ENCODE data around the gene PRX. TPM values are rescaled to one million over a fixed set of nuclear protein-coding genes. Genes with fewer than 3 reads are reported as not detected.

Gene PRX
- total and polyA plus RNA-seq, 3 donors from 2014 or later = 3.6 to 5.1 (median 4.9) TPM

GRCh38 chr19:40344422-40344821, 68.8 kb downstream of the PRX start:
- DNase-seq = no peak
- intact Hi-C loops (cut with DNase I; ENCODE audit: low total_unique reads) = no loop called here
- no peak for TF ChIP-seq POLR2A (IDR thresholded peaks at IDR 0.05)
- TF ChIP-seq, protein P1, sequence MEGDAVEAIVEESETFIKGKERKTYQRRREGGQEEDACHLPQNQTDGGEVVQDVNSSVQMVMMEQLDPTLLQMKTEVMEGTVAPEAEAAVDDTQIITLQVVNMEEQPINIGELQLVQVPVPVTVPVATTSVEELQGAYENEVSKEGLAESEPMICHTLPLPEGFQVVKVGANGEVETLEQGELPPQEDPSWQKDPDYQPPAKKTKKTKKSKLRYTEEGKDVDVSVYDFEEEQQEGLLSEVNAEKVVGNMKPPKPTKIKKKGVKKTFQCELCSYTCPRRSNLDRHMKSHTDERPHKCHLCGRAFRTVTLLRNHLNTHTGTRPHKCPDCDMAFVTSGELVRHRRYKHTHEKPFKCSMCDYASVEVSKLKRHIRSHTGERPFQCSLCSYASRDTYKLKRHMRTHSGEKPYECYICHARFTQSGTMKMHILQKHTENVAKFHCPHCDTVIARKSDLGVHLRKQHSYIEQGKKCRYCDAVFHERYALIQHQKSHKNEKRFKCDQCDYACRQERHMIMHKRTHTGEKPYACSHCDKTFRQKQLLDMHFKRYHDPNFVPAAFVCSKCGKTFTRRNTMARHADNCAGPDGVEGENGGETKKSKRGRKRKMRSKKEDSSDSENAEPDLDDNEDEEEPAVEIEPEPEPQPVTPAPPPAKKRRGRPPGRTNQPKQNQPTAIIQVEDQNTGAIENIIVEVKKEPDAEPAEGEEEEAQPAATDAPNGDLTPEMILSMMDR (IDR thresholded peaks at IDR 0.05) = no peak
- Histone ChIP-seq H3K4me1 (peaks cover 11% of the 10 kb centered on the region), H3K9me3 (no peaks in the 10 kb centered on the region), H3K36me3 (ENCODE audit: low read depth, missing control alignments) (no peaks in the 10 kb centered on the region), H3K4me3 (no peak overlapping the region), H3K27ac (no peak overlapping the region), H3K27me3 (no peaks in the 10 kb centered on the region)
- WGBS, 2 donors = 82 to 94% methylated on average over 7 of the region's 7 CpGs

Small RNAs within 50 kb of the gene (microRNA-seq; reads per million reads assigned to microRNA genes)
- gene MIR6796 (ENCODE audit: borderline number of aligned reads in 2 of 2, borderline replicate concordance in 1 of 2) = 0 reads per million in 2 donors

Small RNAs within 50 kb of the gene (small RNA-seq; reads per million reads assigned to genes)
- 0 reads per million in 2 donors for gene MIR6796
- 0 reads per million in 2 donors for gene RF00017

Other genes starting within 250 kb of the PRX start
- 10 to 100 TPM; 23.8 to 35.0 TPM for gene MAP3K10, start 222.0 kb downstream of the PRX start, total RNA-seq
- 23.1 TPM for gene MAP3K10, start 222.0 kb downstream of the PRX start, polyA plus RNA-seq (ENCODE audit: insufficient read depth, low read depth, low replicate concordance)
- under 1 TPM; 0.50 to 0.71 TPM for gene TTC9B, start 195.0 kb downstream of the PRX start, total RNA-seq
- gene TTC9B, start 195.0 kb downstream of the PRX start, polyA plus RNA-seq (ENCODE audit: insufficient read depth, low read depth, low replicate concordance) = 0.30 TPM
- gene CCNP, start 186.7 kb downstream of the PRX start, total RNA-seq = 1 to 10 TPM; 1.2 to 2.3 TPM
- gene CCNP, start 186.7 kb downstream of the PRX start, polyA plus RNA-seq (ENCODE audit: insufficient read depth, low read depth, low replicate concordance) = 0.74 TPM
- 100 to 1,000 TPM; 195 to 229 TPM for gene AKT2, start 128.0 kb downstream of the PRX start, total RNA-seq
- gene AKT2, start 128.0 kb downstream of the PRX start, polyA plus RNA-seq (ENCODE audit: insufficient read depth, low read depth, low replicate concordance) = 154 TPM
- gene C19orf47, start 65.0 kb downstream of the PRX start, total RNA-seq = 10 to 100 TPM; 48.9 to 57.1 TPM
- gene C19orf47, start 65.0 kb downstream of the PRX start, polyA plus RNA-seq (ENCODE audit: insufficient read depth, low read depth, low replicate concordance) = 62.2 TPM
- gene PLD3, start 64.7 kb downstream of the PRX start, total RNA-seq = 100 to 1,000 TPM; 277 to 533 TPM
- gene PLD3, start 64.7 kb downstream of the PRX start, polyA plus RNA-seq (ENCODE audit: insufficient read depth, low read depth, low replicate concordance) = 219 TPM
- 10 to 100 TPM; 13.7 to 30.3 TPM for gene HIPK4, start 23.2 kb downstream of the PRX start, total RNA-seq
- gene HIPK4, start 23.2 kb downstream of the PRX start, polyA plus RNA-seq (ENCODE audit: insufficient read depth, low read depth, low replicate concordance) = 32.8 TPM
- gene SERTAD1, start 12.6 kb upstream of the PRX start, total RNA-seq = 10 to 100 TPM in 1 of 2 donors, 1 to 10 TPM in 1; 8.6 to 10.9 TPM
- gene SERTAD1, start 12.6 kb upstream of the PRX start, polyA plus RNA-seq (ENCODE audit: insufficient read depth, low read depth, low replicate concordance) = 8.3 TPM
- 10 to 100 TPM; 24.3 to 33.9 TPM for gene SERTAD3, start 31.0 kb upstream of the PRX start, total RNA-seq
- 22.4 TPM for gene SERTAD3, start 31.0 kb upstream of the PRX start, polyA plus RNA-seq (ENCODE audit: insufficient read depth, low read depth, low replicate concordance)
- 10 to 100 TPM; 25.0 to 43.3 TPM for gene BLVRB, start 52.4 kb upstream of the PRX start, total RNA-seq
- gene BLVRB, start 52.4 kb upstream of the PRX start, polyA plus RNA-seq (ENCODE audit: insufficient read depth, low read depth, low replicate concordance) = 36.8 TPM
- 10 to 100 TPM; 18.3 to 27.9 TPM for gene SPTBN4, start 53.6 kb upstream of the PRX start, total RNA-seq
- gene SPTBN4, start 53.6 kb upstream of the PRX start, polyA plus RNA-seq (ENCODE audit: insufficient read depth, low read depth, low replicate concordance) = 7.2 TPM
- 10 to 100 TPM; 35.6 to 56.3 TPM for gene SHKBP1, start 163.5 kb upstream of the PRX start, total RNA-seq
- gene SHKBP1, start 163.5 kb upstream of the PRX start, polyA plus RNA-seq (ENCODE audit: insufficient read depth, low read depth, low replicate concordance) = 37.2 TPM
- 100 to 1,000 TPM; 309 to 417 TPM for gene LTBP4, start 188.0 kb upstream of the PRX start, total RNA-seq
- 270 TPM for gene LTBP4, start 188.0 kb upstream of the PRX start, polyA plus RNA-seq (ENCODE audit: insufficient read depth, low read depth, low replicate concordance)